Lower leg skin (tissue), 4 donors: ENCODE measurements around the gene FAM200C. TPM values are rescaled to one million over a fixed set of nuclear protein-coding genes. Genes with fewer than 3 reads are reported as not detected.

Experiments
- DNase-seq, 2 donors: peaks; one replicate each; pipeline ENCODE4 v3.0.0-alpha.2; 2019; ENCODE audit warnings: low spot score in 2 of 2
- H3K4me3 ChIP-seq: fragments of 200-600 bp; sonication (generic); 2 replicates; pipeline ENCODE4 v1.5.1; 2017; ENCODE audit warnings: mild to moderate bottlenecking, low read depth; ENCODE audit not compliant: poor library complexity, severe bottlenecking
- CTCF ChIP-seq, 3 donors: fragments of 450-650 bp; IDR thresholded peaks; one replicate each; pipeline ENCODE4 v1.5.1; 2016; ENCODE audit warnings: antibody characterized with exemption in 3 of 3, mild to moderate bottlenecking in 3 of 3, moderate library complexity in 2 of 3
- POLR2A ChIP-seq, 2 donors: fragments of 450-650 bp; IDR thresholded peaks; one replicate each; pipeline ENCODE4 v1.6.1; 2016 to 2017; ENCODE audit warnings: antibody characterized with exemption in 2 of 2, mild to moderate bottlenecking in 1 of 2, moderate library complexity in 1 of 2
- WGBS, 2 donors: methylation state at CpG; one replicate each; pipeline ENCODE4 v1.1.5; 2018; 5-methylcytosine and 5-hydroxymethylcytosine counted together
- intact Hi-C: fragments of 100-400 bp; cut with DNase I; formaldehyde crosslinking; loops from one replicate; pipeline ENCODE4 v1.15.0; 2023; ENCODE audit warnings: low total_unique reads
- total RNA-seq, 4 donors: library from RNA; depleted of rRNA; stranded (reverse); fragments of >200 nt; gene quantifications; one replicate each; pipeline ENCODE4 v1.1.0, GENCODE V29; 2016

The FAM200C gene
- total RNA-seq, 4 donors from 2014 or later = 1.3 to 3.2 (median 2.3) TPM

GRCh38 chr5:160353379-160353778 is 46.5 kb downstream of the FAM200C start:
- H3K4me3 ChIP-seq = no peak overlapping the region
- intact Hi-C loops = no loop called here
- no peak for DNase-seq
- TF ChIP-seq CTCF (IDR thresholded peaks at IDR 0.05) (no peak), POLR2A (IDR thresholded peaks at IDR 0.05) (no peak)
- WGBS, 2 donors = 76 to 84% methylated on average over 8 of the region's 8 CpGs

GRCh38 chr5:160352308-160352707 is 47.5 kb downstream of the FAM200C start:
- DNase-seq = no peak
- 88 to 89% methylated on average over 4 of the region's 4 CpGs for WGBS, 2 donors
- intact Hi-C loops = no loop called here
- no peak overlapping the region for H3K4me3 ChIP-seq
- TF ChIP-seq CTCF (IDR thresholded peaks at IDR 0.05) = no peak
- TF ChIP-seq POLR2A (IDR thresholded peaks at IDR 0.05) = no peak

DNA sequence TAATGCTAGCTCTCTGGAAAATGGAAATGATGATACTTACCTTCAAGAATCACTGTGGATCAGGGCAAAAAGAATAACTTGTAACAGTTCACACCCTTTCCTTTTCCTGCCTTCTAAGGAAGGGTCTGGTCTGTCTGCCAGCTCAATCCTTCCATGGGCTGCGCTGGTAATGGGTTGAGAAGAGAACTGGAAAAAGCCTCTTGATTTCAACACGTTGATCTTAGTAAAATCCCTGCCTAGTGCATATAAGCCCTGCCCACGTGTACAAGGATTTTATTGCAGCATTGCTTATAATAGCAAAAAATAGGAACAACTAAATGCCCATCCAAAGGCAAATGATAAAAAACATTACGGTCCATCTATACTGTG is 49.9 kb downstream of the FAM200C start:
- TF ChIP-seq CTCF (IDR thresholded peaks at IDR 0.05) (no peak), POLR2A (IDR thresholded peaks at IDR 0.05) (no peak)
- no peak overlapping the region for H3K4me3 ChIP-seq
- intact Hi-C loops = no loop called here
- WGBS, 2 donors = 71 to 72% methylated on average over 4 of the region's 4 CpGs
- DNase-seq = no peak

- TF ChIP-seq POLR2A (IDR thresholded peaks at IDR 0.05) (no peak), CTCF (IDR thresholded peaks at IDR 0.05) (no peak)
- DNase-seq = no peak
- WGBS, 2 donors = 93 to 96% methylated on average over 23 to 27 of the region's 27 CpGs
- intact Hi-C loops = no loop called here
- H3K4me3 ChIP-seq = no peak overlapping the region
These were observed 50.5 kb downstream of the FAM200C start for GRCh38 chr5:160349249-160349934.

GRCh38 chr5:160348080-160348479 is 51.8 kb downstream of the FAM200C start:
- no peak for DNase-seq
- TF ChIP-seq POLR2A (IDR thresholded peaks at IDR 0.05) (no peak), CTCF (IDR thresholded peaks at IDR 0.05) (no peak)
- WGBS, 2 donors = 82 to 87% methylated on average over 11 of the region's 11 CpGs
- intact Hi-C loops = no loop called here
- H3K4me3 ChIP-seq = no peak overlapping the region

- 47 to 58% methylated on average over 6 of the region's 6 CpGs for WGBS, 2 donors
- no peak overlapping the region for H3K4me3 ChIP-seq
- intact Hi-C loops = no loop called here
- TF ChIP-seq CTCF (IDR thresholded peaks at IDR 0.05) (no peak), POLR2A (IDR thresholded peaks at IDR 0.05) (no peak)
- no peak for DNase-seq
These were observed 52.4 kb downstream of the FAM200C start for GRCh38 chr5:160347448-160347847.
